GM21717 (cell line): ENCODE data around the gene EPHA1.

Experiments used
- ATAC-seq: cut with Tn5 transposase; IDR thresholded peaks from one replicate; pipeline ENCODE4 v1.9.1; 2021; ENCODE audit warnings: mild to moderate bottlenecking, moderate library complexity; ENCODE audit not compliant: unreplicated experiment

The EPHA1 gene

GRCh38 chr7:143390104-143390772, 18.4 kb downstream of the EPHA1 start:
- ATAC-seq: no peak

- no peak for ATAC-seq
Observed at GRCh38 chr7:143389316-143390103, 19.1 kb downstream of the EPHA1 start.

- no peak for ATAC-seq
Observed at GRCh38 chr7:143388491-143389101, 20.1 kb downstream of the EPHA1 start.

- no peak for ATAC-seq
Observed at GRCh38 chr7:143388051-143388450, 20.6 kb downstream of the EPHA1 start.

- no peak for ATAC-seq
Observed at GRCh38 chr7:143387156-143387975, 21.3 kb downstream of the EPHA1 start.

- no peak for ATAC-seq
Observed at GRCh38 chr7:143385891-143386781, 22.5 kb downstream of the EPHA1 start.

GRCh38 chr7:143384661-143385631, 23.7 kb downstream of the EPHA1 start:
- no peak for ATAC-seq

GRCh38 chr7:143384148-143384547, 24.5 kb downstream of the EPHA1 start:
- ATAC-seq: no peak

- ATAC-seq: no peak
Observed at GRCh38 chr7:143383642-143383957, 25.1 kb downstream of the EPHA1 start.

- ATAC-seq: no peak
Observed at GRCh38 chr7:143382791-143383641, 25.6 kb downstream of the EPHA1 start.

GRCh38 chr7:143382126-143382790, 26.4 kb downstream of the EPHA1 start:
- ATAC-seq: no peak

- peak; percentile 14 for ATAC-seq
Observed at GRCh38 chr7:143381427-143382125, 27.1 kb downstream of the EPHA1 start.

GRCh38 chr7:143380646-143381426, 27.8 kb downstream of the EPHA1 start, which contains the start of gene ZYX:
Gene ZYX, plus strand, starts transcription at chr7:143381345. Its CDS starts 227 bp downstream, at chr7:143381572.
- ATAC-seq: peak; percentile 85

GRCh38 chr7:143380260-143380645, 28.4 kb downstream of the EPHA1 start:
- peak; percentile 70 for ATAC-seq

GRCh38 chr7:143379611-143380259, 28.9 kb downstream of the EPHA1 start:
- peak; percentile 0 for ATAC-seq

GRCh38 chr7:143376396-143376795, 32.3 kb downstream of the EPHA1 start:
- no peak for ATAC-seq
